ENCODE measurements around the gene JUP.
"Not testable (repeated sequence)": the region's sequence is repeated elsewhere in the genome, so short reads cannot be mapped to it uniquely, and the experiment has no call there.

Gene JUP

DNA sequence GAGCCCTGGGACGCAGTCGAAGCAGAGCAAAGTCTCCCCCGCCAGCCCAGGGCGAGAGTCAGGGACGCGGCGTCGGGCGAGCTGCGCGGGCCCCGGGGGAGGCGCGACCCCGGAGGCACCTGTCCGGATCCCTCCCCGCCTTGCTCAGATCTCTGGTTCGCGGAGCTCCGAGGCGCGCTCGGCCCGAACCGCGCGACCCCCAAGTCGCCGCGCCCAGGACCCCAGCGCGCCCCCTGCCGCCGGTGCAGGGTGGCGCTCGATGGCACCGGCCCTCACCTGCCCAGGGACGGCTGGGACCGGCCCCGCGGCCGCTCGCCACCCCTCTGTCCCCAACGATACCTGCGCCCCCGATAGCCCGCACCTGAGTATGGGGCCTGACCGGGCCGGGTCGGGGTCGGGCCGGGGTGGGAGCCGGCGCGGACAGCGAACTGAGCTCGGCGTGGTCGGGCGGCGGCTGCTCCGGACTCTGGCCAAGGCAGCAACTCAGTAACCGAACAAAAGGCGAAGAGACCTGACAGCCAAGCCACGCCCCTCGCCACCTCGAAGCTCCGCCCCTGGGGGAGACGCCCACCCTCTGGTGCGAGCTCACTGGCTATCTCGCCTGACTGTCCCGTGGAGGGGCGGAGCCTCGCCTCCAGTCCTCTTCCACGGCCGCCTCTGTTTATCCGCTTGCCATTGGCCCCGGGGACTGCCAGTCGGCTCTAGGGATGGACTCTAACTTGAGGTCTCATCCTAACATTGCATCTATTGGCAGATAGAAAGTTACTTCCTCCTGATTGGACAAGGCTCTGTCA, at the start of gene JUP:
Gene JUP, minus strand, starts transcription at position 485 of the 794 bp plus-strand sequence. CDS start 14,857 bp downstream, outside the sequence.
- DNase-seq (ENCODE audit: low spot score), result peak; percentile 97

DNA sequence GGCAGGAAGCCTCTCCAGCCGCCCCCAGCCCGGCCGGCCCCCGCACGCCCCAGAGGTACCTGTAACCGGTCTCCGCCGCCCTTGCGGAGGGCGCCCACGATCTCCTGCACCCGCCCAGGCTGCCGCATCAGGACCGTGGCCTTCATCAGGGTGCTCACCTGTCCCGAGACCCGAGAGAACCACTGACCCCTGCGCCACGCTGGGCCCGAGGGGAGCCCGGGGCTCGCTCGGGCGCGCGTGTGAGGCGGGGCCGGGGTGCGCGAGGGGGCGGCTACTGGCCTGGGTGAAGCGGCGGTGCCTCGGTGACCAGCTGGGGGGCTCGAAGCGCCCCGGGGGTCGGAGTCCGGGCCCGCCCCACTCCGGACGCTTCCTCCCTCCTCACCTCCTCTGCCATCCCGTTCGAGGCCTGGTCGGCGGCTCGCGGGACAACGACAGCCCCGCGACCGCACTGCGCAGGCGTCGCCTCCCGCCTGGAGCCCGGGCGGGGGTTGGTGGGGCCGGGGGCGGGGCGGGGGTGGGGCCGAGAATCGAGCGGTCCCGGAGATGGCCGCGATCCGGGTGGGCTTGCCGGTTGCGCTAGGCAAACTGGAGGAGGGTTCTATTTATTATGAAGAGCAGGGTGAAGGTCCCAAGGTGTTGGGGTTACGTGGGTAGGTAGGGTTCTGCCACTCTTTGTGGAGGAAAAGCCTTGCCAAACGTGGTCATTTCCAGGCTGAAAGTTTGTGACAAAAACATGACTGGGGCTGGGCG, 49.5 kb upstream of the JUP start, which contains the start of gene NT5C3B:
Gene NT5C3B, minus strand, starts transcription at position 433 of the 750 bp plus-strand sequence. Its CDS starts 39 bp downstream, at position 394.
- DNase-seq (ENCODE audit: low spot score), result peak; percentile 86

DNA sequence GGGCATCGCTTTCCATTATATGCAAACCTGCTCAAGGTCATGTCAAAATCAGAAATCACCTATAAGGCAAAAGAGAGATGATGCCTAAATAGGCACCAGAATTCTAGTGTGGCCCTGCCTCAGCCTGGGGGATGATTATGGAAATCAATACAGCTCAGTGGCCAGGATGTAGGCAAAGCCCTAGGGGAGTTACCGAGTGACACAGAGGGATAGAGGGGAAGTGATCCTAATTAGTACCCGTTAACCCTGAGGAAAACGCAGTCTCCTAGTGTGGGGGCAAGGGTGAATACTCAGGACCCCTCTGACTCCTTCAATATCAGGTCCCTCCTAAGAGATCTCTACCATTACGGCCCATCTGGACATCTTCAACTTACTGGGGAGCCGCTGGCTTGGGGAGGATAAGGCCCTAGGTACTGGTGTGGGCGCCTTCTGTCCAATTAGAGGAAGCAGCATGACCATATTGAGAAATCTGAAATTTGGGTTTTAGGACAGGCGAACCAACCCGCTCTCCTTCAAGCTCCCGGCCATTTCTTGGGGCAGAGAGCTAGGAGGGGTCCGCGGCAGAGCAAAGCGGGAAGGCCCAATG, 48.8 kb upstream of the JUP start:
- no peak for DNase-seq (ENCODE audit: low spot score)

DNA sequence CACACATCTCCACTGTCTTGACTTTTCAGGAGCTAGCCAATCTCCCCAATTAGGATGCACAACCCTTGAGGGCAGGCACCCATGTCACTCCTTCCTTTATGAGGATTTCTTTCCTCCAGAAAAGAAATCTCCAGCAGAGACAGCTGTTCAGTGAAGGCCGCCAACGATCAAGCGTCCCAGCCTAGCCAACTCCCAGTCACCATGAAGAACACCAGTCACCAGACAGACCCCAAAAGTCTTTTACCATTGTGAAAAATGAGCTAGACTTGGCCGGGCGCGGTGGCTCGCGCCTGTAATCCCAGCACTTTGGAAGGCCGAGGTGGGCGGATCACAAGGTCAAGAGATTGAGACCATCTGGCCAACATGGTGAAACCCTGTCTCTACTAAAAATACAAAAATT, 43.5 kb upstream of the JUP start:
- not testable (repeated sequence) for DNase-seq (ENCODE audit: low spot score)

DNA sequence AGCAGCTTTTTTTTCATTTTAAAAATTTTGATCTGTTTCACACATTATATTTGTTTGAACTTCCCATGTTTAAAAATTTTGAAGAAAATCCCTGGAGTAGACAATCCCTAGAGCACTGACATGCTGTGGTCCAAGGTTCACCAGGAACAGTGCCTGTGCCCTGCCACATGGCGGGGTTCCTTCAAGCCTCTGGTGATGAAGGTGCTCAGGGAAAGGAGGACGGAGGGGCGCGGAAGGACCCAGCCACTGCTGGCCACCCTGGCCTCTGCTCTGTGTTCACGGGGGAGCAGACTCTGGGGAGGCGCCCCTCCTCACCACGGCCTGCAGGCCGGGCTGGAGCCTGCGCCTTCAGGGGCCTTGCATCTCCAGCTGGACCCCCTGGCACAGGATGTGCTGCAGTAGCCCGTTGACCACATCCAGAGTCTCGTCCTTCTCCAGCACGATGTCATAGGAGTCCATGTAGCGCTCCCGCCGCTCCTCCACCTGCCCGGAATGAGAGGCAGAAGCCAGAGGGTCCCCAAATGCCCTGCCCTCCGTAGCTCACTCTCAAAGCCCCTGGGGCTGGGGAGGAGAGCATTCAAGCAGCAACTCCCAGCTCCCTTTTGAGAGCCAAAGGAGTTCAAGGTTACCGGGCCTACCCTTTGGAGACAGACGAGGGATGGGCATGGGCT, 38.8 kb upstream of the JUP start:
- no peak for DNase-seq (ENCODE audit: low spot score)

DNA sequence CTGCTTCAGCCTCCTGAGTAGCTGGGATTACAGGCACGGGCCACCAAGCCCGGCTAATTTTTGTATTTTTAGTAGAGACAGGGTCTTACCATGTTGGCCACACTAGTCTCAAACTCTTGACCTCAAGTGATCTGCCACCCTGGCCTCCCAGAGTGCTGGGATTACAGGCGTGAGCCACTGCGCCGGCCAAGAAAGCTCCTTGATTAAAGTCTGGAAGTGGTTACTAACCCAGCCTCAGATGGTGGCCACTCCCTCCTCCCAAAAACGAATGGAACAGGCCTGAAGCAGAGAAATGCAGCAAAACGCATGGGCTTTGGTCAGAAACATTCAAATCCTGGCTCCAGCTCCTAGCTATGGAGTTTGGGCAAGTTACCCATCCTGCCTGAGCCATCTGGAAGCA, 37.6 kb upstream of the JUP start:
- DNase-seq (ENCODE audit: low spot score), result no peak

DNA sequence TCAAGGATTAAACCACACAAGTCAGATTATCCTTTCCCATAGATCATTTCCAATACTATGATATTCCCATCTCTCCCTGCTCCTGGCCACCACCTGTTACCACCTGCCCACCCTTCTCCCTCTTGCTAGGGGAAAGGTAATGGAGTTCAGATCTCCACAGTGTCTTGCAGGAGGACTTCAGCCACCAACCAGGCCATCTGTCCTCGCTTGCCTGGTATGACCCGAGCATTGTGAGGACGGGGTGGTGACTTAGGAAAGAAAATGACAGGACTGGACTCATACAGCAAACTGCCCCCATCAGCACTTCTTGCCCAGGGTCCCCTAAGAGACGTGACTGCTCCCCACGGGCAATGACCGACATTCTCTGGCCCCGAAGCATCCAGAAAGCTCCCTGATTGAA, 37.1 kb upstream of the JUP start:
- no peak for DNase-seq (ENCODE audit: low spot score)

DNA sequence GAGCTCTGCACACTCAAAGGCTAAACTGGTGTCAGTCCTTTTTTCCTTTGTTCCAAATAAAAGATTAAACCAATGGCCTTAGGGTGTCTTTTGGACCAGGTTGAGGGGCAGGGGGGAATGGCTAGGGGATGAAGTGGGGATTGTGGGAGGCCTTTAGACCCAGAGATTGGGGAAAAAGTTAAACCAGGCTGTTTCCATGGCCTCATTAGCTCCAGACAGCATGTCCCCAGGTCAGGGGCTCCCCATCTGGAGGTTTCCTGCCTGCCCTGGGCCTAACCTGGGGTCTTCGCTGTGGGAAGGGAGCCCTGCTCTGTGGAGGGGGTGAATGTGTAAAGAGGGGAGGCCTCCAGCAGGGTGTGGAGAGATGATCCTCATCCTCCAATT, 36.6 kb upstream of the JUP start:
- no peak for DNase-seq (ENCODE audit: low spot score)

DNA sequence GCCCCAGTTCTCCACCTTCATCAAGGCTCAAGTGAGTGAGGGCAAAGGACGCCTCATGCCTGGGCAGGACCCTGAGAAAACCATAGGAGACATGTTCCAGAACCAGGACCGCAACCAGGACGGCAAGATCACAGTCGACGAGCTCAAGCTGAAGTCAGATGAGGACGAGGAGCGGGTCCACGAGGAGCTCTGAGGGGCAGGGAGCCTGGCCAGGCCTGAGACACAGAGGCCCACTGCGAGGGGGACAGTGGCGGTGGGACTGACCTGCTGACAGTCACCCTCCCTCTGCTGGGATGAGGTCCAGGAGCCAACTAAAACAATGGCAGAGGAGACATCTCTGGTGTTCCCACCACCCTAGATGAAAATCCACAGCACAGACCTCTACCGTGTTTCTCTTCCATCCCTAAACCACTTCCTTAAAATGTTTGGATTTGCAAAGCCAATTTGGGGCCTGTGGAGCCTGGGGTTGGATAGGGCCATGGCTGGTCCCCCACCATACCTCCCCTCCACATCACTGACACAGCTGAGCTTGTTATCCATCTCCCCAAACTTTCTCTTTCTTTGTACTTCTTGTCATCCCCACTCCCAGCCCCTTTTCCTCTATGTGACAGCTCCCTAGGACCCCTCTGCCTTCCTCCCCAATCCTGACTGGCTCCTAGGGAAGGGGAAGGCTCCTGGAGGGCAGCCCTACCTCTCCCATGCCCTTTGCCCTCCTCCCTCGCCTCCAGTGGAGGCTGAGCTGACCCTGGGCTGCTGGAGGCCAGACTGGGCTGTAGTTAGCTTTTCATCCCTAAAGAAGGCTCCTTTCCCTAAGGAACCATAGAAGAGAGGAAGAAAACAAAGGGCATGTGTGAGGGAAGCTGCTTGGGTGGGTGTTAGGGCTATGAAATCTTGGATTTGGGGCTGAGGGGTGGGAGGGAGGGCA, 36.0 kb upstream of the JUP start:
- no peak for DNase-seq (ENCODE audit: low spot score)

DNA sequence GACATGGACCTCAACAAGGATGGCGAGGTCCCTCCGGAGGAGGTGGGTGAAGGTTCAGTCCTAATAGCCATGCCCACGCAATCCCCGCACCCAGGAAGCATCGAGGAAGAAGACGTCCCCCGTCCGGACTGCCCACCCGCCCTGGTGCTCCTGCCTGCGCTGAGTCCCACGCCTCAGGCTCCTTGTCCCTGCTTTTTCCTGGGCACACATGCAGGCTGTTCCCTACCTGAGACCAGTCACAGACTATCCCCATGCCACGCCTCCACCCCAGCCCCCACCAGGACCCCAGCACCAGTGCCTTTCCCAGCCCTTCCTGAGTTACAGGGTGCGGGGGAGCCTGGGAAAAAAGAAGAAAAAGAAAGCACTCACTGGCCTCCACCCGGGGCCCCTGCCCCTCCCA, 35.3 kb upstream of the JUP start:
- no peak for DNase-seq (ENCODE audit: low spot score)

DNA sequence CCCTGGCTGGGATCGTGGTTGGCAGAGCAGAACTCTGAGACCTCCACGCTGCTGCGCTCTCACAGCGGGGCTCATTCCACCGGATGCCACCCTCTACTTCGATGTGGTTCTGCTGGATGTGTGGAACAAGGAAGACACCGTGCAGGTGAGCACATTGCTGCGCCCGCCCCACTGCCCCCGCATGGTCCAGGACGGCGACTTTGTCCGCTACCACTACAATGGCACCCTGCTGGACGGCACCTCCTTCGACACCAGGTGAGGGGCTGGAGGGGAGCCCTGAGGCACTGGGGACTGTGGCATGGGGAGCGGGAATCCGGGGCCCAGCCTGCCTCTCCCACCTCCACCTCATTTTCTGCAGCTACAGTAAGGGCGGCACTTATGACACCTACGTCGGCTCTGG, 31.5 kb upstream of the JUP start:
- no peak for DNase-seq (ENCODE audit: low spot score)

DNA sequence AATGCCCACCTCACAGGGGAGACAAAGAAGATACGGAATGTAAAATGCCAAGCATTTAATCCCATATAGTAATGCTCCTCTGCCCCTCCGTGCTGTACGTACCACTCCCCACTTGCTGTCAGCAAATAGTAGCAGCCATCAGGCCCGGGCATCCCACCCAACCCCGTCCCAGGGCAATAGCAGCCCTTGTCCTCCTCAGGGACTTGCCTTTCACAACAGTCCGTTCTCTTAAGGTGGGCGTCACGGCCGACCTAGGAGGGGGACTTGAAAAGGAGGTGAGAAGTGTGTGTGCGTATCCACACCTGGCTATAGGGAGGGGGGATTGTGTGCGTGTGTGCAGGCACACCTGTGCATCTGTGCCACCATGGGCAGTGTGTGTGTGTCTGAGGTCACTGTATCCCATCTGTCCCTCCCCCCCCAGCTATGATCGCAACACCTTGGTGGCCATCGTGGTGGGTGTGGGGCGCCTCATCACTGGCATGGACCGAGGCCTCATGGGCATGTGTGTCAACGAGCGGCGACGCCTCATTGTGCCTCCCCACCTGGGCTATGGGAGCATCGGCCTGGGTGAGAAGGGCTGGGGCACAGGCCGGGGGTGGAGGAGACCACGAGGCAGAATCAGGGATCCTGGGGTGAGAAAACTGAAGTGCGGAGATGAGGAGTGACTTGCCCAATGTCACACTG, 30.3 kb upstream of the JUP start:
- no peak for DNase-seq (ENCODE audit: low spot score)

DNA sequence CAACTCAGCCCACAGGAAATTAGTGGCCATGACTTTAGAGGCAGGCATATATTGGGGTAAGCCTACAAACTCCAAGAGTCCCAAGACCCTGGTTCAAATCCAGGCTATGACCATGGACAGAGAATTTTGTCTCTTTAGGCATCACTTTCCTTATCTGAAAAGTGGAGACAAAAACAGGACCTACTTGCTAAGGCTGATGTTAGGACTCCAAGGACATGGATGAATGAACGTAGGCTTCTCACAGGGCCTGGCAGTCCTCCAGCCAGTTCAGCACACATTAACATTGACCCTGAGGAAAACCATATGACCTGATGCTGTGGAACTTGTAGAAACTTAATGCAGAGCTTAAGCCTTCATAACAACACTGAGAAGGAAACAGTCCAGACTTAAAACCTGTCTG, 27.7 kb upstream of the JUP start:
- no peak for DNase-seq (ENCODE audit: low spot score)

DNA sequence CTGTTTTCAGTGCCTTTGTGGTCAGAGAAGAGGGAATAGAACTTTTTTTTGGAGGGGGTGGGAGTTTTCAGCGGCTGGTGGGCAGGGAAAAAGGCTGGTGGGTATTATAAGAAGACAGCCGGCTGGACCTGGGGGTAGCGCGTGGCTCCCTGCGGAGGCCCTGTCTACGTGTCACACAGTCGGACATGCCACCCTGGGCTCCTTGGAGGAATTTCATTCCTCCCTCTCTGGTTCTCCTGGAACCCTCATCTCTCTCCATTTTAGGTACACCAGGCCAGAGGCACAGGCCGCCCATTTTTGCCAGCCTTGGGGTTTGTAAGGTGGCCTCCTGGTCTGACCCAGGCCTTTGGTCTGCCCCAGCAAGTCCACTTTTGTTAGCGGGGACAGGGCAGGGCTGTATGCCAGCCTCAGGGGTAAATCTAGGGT, 27.2 kb upstream of the JUP start:
- no peak for DNase-seq (ENCODE audit: low spot score)

DNA sequence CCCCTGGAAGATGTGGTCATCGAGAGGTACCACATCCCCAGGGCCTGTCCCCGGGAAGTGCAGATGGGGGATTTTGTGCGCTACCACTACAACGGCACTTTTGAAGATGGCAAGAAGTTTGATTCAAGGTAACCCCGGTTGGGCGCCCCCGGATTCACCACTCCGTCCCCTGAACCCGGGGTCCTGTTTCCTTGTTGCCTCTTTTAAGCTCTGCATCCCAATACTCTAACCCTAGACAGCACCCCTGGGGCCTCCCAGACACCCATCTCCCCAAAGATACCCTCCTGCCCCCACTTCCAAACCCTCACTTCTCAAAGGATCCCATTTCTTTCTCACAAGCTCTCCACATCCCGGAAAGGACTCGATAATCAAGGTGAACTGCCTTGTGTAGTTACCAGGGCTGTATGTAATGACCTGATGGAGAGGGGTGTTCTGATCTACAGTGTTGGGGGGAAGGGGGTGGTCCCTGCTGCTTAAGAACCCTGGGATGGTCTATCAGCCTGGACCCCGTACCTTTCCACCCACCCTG, 26.7 kb upstream of the JUP start:
- DNase-seq (ENCODE audit: low spot score), result no peak

DNA sequence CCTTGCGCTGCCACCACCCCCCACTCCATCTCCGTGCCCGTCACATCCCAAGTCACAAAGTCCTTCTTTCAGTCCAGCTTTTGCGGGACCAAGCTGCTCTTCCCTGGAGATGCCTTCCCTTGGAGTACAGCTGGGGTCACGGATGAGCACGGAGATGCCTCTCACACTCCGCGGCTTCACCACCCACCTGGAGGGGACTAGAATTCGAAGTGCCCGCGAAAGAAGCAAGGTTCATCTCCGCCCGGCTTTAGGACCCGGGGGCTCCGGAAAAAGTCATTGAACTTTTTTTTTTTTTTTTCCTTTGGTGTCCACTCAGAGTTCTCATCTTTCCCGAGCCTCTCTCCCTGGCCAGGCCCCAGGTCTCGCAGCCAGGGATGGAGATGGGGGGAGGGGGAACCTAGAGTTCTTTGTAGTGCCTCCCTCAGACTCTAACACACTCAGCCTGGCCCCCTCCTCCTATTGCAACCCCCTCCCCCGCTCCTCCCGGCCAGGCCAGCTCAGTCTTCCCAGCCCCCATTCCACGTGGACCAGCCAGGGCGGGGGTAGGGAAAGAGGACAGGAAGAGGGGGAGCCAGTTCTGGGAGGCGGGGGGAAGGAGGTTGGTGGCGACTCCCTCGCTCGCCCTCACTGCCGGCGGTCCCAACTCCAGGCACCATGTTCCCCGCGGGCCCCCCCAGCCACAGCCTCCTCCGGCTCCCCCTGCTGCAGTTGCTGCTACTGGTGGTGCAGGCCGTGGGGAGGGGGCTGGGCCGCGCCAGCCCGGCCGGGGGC, 26.1 kb upstream of the JUP start, which contains the start of gene FKBP10:
Gene FKBP10, plus strand, starts transcription at position 624 of the 771 bp plus-strand sequence. Its CDS starts 31 bp downstream, at position 655.
- DNase-seq (ENCODE audit: low spot score), result peak; percentile 81

DNA sequence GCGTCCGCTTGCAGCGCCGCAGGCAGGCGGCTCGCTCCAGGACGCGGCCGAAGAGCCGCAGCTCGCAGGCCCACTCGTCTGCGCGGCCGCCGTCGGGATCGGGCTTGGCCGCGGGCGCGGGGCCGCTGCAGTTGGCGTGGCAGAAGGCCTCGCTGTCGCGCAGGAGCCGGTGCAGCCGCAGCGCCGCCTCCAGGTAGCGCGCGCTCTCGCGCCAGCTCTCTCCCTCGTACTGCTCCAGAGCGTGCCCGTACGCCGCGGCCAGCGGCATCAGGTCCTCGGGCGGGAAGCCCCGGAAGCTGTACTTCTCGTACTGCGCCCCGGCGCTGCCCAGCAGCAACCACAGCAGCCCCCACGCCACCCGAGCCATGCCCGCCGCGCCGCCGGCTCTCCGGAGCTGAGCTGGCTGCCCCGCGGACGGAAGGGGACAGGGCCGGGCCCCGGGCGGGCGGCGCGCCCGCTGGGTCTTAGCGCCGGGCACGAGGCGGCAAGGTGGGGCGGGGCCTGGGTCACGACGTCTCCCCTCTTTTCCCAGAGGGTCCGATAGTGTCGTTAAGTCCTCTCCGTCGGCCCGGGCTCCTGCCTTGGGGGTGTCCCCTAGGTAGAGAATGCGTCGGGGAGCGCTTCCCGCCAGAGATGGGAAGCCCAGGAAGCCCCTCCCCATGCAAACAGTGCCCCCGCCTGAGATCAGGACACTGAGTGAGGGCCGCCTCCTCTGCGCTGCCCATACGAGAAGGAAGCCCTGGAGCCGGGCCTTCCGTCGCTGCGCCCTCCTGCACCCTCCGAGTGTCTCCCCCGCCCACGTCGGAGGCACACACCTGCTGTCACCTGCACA, 25.3 kb upstream of the JUP start, which contains the start of gene P3H4:
Gene P3H4, minus strand, starts transcription at position 401 of the 832 bp plus-strand sequence. Its CDS starts 34 bp downstream, at position 367.
- peak; percentile 77 for DNase-seq (ENCODE audit: low spot score)
